ENCODE data around the gene OR10V1. TPM values are rescaled to one million over a fixed set of nuclear protein-coding genes. Genes with fewer than 3 reads are reported as not detected.
A peak's percentile ranks its signal among the peaks of the same experiment; 100 is the strongest.

Gene OR10V1
- total RNA-seq, 4 donors from 2014 or later: not detected

GRCh38 chr11:59668188-59668949 is 45.3 kb downstream of the OR10V1 start:
- no peaks in the 10 kb centered on the region for H3K27me3 ChIP-seq
- TF ChIP-seq POLR2A (IDR thresholded peaks at IDR 0.05) (no peak), POLR2AphosphoS5 (IDR thresholded peaks at IDR 0.05) (no peak), EP300 (IDR thresholded peaks at IDR 0.05) (no peak)
- TF ChIP-seq, protein P1, sequence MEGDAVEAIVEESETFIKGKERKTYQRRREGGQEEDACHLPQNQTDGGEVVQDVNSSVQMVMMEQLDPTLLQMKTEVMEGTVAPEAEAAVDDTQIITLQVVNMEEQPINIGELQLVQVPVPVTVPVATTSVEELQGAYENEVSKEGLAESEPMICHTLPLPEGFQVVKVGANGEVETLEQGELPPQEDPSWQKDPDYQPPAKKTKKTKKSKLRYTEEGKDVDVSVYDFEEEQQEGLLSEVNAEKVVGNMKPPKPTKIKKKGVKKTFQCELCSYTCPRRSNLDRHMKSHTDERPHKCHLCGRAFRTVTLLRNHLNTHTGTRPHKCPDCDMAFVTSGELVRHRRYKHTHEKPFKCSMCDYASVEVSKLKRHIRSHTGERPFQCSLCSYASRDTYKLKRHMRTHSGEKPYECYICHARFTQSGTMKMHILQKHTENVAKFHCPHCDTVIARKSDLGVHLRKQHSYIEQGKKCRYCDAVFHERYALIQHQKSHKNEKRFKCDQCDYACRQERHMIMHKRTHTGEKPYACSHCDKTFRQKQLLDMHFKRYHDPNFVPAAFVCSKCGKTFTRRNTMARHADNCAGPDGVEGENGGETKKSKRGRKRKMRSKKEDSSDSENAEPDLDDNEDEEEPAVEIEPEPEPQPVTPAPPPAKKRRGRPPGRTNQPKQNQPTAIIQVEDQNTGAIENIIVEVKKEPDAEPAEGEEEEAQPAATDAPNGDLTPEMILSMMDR (IDR thresholded peaks at IDR 0.05): peak in 3 of 4 experiments; percentile 36 to 40 (median 37)
- peak overlapping the region; percentile 92 to 97 (median 94) for H3K27ac ChIP-seq
- H3K36me3 ChIP-seq: peaks cover 0 to 34% of the 10 kb centered on the region in 2 donors
- ATAC-seq: peak; percentile 48
- peak overlapping the region; percentile 96 to 97 for H3K4me3 ChIP-seq
- 0% methylated on average over 7 to 12 of the region's 39 CpGs for WGBS, 2 donors (ENCODE audit: low coverage in 1 of 2)
- peaks cover 6 to 56% (median 11%) of the 10 kb centered on the region in 3 donors for H3K4me1 ChIP-seq
- no peaks in the 10 kb centered on the region for H3K9me3 ChIP-seq

GRCh38 chr11:59667812-59668187 is 45.8 kb downstream of the OR10V1 start:
- 9 to 43% methylated on average over 3 of the region's 3 CpGs for WGBS, 2 donors (ENCODE audit: low coverage in 1 of 2)
- Histone ChIP-seq H3K9me3 (no peaks in the 10 kb centered on the region), H3K4me3 (peak overlapping the region; percentile 96 to 97), H3K27me3 (no peaks in the 10 kb centered on the region), H3K36me3 (peaks cover 0 to 39% of the 10 kb centered on the region in 2 donors), H3K27ac (peak overlapping the region in 3 of 4 donors; percentile 94 to 97 (median 94)), H3K4me1 (peaks cover 6 to 61% (median 11%) of the 10 kb centered on the region in 3 donors)
- no peak for ATAC-seq
- no peak for TF ChIP-seq EP300 (IDR thresholded peaks at IDR 0.05)
- TF ChIP-seq POLR2A (IDR thresholded peaks at IDR 0.05): no peak
- TF ChIP-seq POLR2AphosphoS5 (IDR thresholded peaks at IDR 0.05): no peak
- TF ChIP-seq, protein P1 (IDR thresholded peaks at IDR 0.05): no peak

DNA sequence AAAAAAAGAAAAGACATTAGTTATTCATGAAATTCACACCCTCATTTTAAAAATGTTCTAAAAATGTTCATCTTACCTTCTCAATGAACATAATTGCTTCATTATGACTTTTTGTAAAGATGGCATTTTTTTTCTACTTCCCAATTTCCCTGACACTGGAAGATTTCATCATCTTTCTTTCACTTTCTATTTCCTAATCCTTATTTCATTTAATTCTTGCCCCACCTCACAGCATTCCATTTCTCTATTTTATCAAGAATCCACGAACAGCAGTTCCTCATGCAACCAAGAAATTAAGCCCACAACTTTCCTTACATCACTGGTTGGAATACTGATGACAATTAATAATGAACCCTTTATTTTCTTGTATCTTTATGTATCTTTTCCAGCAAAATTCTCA is 46.7 kb downstream of the OR10V1 start:
- Histone ChIP-seq H3K4me3 (no peak overlapping the region), H3K27me3 (no peaks in the 10 kb centered on the region), H3K27ac (peak overlapping the region in 2 of 4 donors; percentile 94 to 97), H3K4me1 (peaks cover 6 to 62% (median 11%) of the 10 kb centered on the region in 3 donors), H3K9me3 (no peaks in the 10 kb centered on the region), H3K36me3 (peaks cover 0 to 47% of the 10 kb centered on the region in 2 donors)
- TF ChIP-seq POLR2AphosphoS5 (IDR thresholded peaks at IDR 0.05) (no peak), EP300 (IDR thresholded peaks at IDR 0.05) (no peak), POLR2A (IDR thresholded peaks at IDR 0.05) (no peak)
- TF ChIP-seq, protein P1 (IDR thresholded peaks at IDR 0.05): no peak
- ATAC-seq: no peak
- WGBS, 2 donors (ENCODE audit: low coverage in 1 of 2): 15 to 38% methylated on average over 1 of the region's 1 CpG

Other genes with a start within 250 kb of the OR10V1 start
- gene OR4D10, start 240.5 kb downstream of the OR10V1 start, total RNA-seq: not detected
- gene OR4D11, start 210.3 kb downstream of the OR10V1 start, total RNA-seq: not detected
- not detected for gene OR4D9, start 202.3 kb downstream of the OR10V1 start, total RNA-seq
- 10 to 100 TPM; 31.4 to 39.7 (median 38.1) TPM for gene OSBP, start 98.1 kb downstream of the OR10V1 start, total RNA-seq
- 10 to 100 TPM; 13.9 to 16.3 (median 15.5) TPM for gene PATL1, start 44.8 kb downstream of the OR10V1 start, total RNA-seq
- 10 to 100 TPM; 16.6 to 27.1 (median 24.6) TPM for gene STX3, start 41.5 kb upstream of the OR10V1 start, total RNA-seq
- gene MRPL16, start 96.9 kb upstream of the OR10V1 start, total RNA-seq: 10 to 100 TPM; 46.2 to 69.0 (median 49.4) TPM
- gene CBLIF, start 131.7 kb upstream of the OR10V1 start, total RNA-seq: not detected
- gene TCN1, start 152.6 kb upstream of the OR10V1 start, total RNA-seq: 10 to 100 TPM in 1 of 4 donors, not detected in 3; 23.8 TPM
- not detected for gene OOSP3, start 164.9 kb upstream of the OR10V1 start, total RNA-seq
- gene OOSP1, start 224.6 kb upstream of the OR10V1 start, total RNA-seq: not detected

Data from gastroesophageal sphincter (tissue), 4 donors.